GM12865 (cell line): ENCODE results near the gene UNC119B.

Experiments
- DNase-seq: peaks from one replicate; pipeline ENCODE4 v3.0.0; 2010; ENCODE audit warnings: low read depth
- H3K4me3 ChIP-seq: 2 replicates; pipeline ENCODE4 v1.5.1; 2011; ENCODE audit warnings: mild to moderate bottlenecking, low read depth, low read length, control low read depth
- TF ChIP-seq, protein P1 (sequence below): IDR thresholded peaks from 2 replicates; pipeline ENCODE4 v1.5.1; 2011; ENCODE audit warnings: low read length, control low read depth, low read depth, inconsistent platforms; ENCODE audit not compliant: insufficient read depth; ENCODE audit errors: missing control alignments

The UNC119B gene

DNA sequence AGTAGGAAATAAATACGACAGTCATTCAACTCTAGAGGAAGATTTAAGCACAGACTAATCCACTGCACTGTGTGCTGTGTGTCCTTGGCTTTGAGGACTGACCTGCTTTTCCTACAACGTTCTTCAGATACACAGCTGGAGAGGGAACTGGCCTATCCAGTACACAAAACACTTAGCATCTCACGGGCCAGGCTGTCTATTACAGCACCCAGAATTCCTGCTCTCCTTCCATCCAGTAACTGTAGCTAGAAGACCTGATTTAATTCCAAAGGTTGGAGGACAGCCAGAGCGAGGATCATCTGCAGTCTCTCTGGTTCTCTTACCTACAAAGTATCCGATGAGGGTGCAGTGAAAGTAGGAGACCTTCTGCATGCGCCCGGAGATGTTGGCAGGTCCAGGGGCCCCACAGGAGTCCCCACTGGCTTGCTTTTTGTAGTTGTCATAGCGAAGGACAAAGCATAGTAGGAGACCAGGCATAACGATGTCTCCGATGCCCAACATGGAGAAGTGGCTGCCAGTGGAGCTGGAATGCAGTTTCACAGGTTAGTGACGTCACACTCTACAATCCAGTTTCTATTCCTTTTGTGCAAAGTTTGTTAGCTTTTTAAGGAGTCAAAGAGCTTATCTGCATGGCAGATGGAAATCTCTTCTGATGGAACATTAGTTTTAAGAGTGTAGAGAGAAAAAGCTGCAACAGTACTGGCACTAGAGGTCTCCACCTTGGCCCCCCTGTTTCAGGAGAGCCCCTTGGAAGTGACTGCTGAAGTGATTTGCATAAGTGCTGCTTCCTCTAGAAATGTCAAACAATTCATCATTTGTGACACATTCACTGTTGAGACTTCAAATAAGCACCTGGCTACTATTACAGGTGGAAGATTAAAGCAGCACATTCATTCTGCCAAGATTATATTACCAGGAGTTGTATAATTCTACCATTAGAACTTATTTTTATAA, 57.1 kb downstream of the UNC119B start:
- H3K4me3 ChIP-seq = no peak overlapping the region
- no peak for DNase-seq
- TF ChIP-seq, protein P1, sequence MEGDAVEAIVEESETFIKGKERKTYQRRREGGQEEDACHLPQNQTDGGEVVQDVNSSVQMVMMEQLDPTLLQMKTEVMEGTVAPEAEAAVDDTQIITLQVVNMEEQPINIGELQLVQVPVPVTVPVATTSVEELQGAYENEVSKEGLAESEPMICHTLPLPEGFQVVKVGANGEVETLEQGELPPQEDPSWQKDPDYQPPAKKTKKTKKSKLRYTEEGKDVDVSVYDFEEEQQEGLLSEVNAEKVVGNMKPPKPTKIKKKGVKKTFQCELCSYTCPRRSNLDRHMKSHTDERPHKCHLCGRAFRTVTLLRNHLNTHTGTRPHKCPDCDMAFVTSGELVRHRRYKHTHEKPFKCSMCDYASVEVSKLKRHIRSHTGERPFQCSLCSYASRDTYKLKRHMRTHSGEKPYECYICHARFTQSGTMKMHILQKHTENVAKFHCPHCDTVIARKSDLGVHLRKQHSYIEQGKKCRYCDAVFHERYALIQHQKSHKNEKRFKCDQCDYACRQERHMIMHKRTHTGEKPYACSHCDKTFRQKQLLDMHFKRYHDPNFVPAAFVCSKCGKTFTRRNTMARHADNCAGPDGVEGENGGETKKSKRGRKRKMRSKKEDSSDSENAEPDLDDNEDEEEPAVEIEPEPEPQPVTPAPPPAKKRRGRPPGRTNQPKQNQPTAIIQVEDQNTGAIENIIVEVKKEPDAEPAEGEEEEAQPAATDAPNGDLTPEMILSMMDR = no peak

DNA sequence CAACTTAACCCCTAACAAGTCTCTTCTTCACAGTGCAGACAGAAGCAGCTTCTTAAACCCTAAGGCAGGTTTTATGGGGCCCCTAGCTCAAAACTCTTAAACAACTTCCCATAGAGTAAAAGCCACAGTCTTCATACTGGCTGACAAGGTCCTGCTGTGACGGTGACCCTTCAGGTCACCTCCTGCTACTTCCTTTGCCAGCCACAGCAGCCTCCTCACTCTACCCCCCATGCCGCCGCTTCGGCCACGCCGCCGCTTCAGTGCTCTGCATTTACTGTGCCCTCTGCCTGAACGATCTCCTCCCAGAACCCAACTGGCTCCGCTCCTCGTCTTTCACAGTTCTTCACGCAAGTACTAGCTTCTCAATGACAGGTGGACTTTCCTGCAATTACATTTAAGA, 60.8 kb downstream of the UNC119B start:
- TF ChIP-seq, protein P1 = no peak
- no peak overlapping the region for H3K4me3 ChIP-seq
- DNase-seq = no peak
